Endothelial cell of umbilical vein (primary cell): ENCODE data around the gene PRDM16. TPM values are rescaled to one million over a fixed set of nuclear protein-coding genes. Genes with fewer than 3 reads are reported as not detected.

Source experiments
- BruUV-seq: library from RNA; stranded (reverse); fragments of 400-500 nt; replicated peaks from 2 replicates; lab custom pipeline; 2021; lab: Mats Ljungman, UMichigan
- CTCF ChIA-PET: fragments of 300-600, 350-600 bp; sonication (Branson Sonifier 250); formaldehyde crosslinking; loops from one replicate; lab custom pipeline; 2021; ENCODE audit warnings: antibody characterized with exemption, inconsistent platforms; lab: Charles Lee
- POLR2A ChIA-PET: fragments of 300-600, 350-600 bp; sonication (Branson Sonifier 250); formaldehyde crosslinking; loops from one replicate; lab custom pipeline; 2021; ENCODE audit warnings: antibody characterized with exemption, inconsistent platforms; lab: Charles Lee
- DNase-seq: peaks from one replicate; pipeline ENCODE4 v3.0.0-alpha.2; 2011; ENCODE audit warnings: low read depth, low spot score
- FAIRE-seq: peaks from 2 replicates; lab custom pipeline; 2011; peaks lifted over from hg19 to GRCh38; lab: Jason Lieb, UNC
- H2AFZ ChIP-seq: 2 replicates; pipeline ENCODE4 v1.6.0; 2012; ENCODE audit warnings: low read depth, low read length, control low read depth, inconsistent platforms
- H3K27ac ChIP-seq: 2 replicates; pipeline ENCODE4 v1.5.1; 2011; ENCODE audit warnings: low read depth, mild to moderate bottlenecking, control low read depth, low read length, moderate library complexity; ENCODE audit not compliant: insufficient read depth
- H3K27me3 ChIP-seq, 2 experiments: 2 replicates each; pipeline versions ENCODE4 v1.6.0 to v1.6.1; 2011; ENCODE audit warnings: low read length in 2 of 2, mixed read lengths in 1 of 2; ENCODE audit not compliant: control insufficient read depth in 2 of 2, insufficient read depth in 2 of 2
- H3K36me3 ChIP-seq, 2 experiments: 2 replicates in 1 of 2; 3 replicates in 1 of 2; pipeline ENCODE4 v1.5.1; 2011; ENCODE audit warnings: low read length in 2 of 2, mild to moderate bottlenecking in 1 of 2, moderate library complexity in 1 of 2; ENCODE audit not compliant: control insufficient read depth in 2 of 2, insufficient read depth in 2 of 2; ENCODE audit errors: extremely low read depth in 1 of 2
- H3K4me1 ChIP-seq: 3 replicates; pipeline ENCODE4 v1.5.1; 2011; ENCODE audit warnings: mild to moderate bottlenecking, low read length; ENCODE audit not compliant: control insufficient read depth, insufficient read depth; ENCODE audit errors: extremely low read depth
- H3K4me2 ChIP-seq: 2 replicates; pipeline ENCODE4 v1.6.1; 2011; ENCODE audit warnings: low read length, control low read depth, mixed read lengths; ENCODE audit not compliant: insufficient read depth
- H3K4me3 ChIP-seq, 3 experiments: fragments of 200-600 bp in 1 of 3; sonication (generic), shearing (Covaris generic) in 1 of 3; replicated peaks in 1 of 3; 2 replicates each; pipeline ENCODE4 v1.5.1; 2011 to 2016; ENCODE audit warnings: control low read depth in 3 of 3, low read length in 3 of 3, mild to moderate bottlenecking in 2 of 3, inconsistent platforms in 1 of 3, low read depth in 1 of 3, moderate library complexity in 1 of 3; ENCODE audit not compliant: insufficient read depth in 1 of 3
- H3K79me2 ChIP-seq: 2 replicates; pipeline ENCODE4 v1.6.0; 2012; ENCODE audit warnings: low read length, inconsistent platforms; ENCODE audit not compliant: control insufficient read depth, insufficient read depth
- H3K9ac ChIP-seq: replicated peaks from 2 replicates; pipeline ENCODE3; 2011; ENCODE audit warnings: low read length, control low read depth; ENCODE audit not compliant: insufficient read depth; ENCODE audit errors: extremely low read depth
- H3K9me1 ChIP-seq: replicated peaks from 3 replicates; pipeline ENCODE4 v1.6.0; 2011; ENCODE audit warnings: mild to moderate bottlenecking, low read length; ENCODE audit not compliant: control insufficient read depth, insufficient read depth; ENCODE audit errors: extremely low read depth
- H3K9me3 ChIP-seq: replicated peaks from 2 replicates; pipeline ENCODE4 v1.5.1; 2012; ENCODE audit warnings: low read length, inconsistent platforms; ENCODE audit not compliant: control insufficient read depth, insufficient read depth
- H4K20me1 ChIP-seq: replicated peaks from 2 replicates; pipeline ENCODE3; 2011; ENCODE audit warnings: mild to moderate bottlenecking, low read length; ENCODE audit not compliant: control insufficient read depth, insufficient read depth; ENCODE audit errors: extremely low read depth
- EZH2 ChIP-seq: IDR thresholded peaks from 2 replicates; pipeline ENCODE4 v1.6.1; 2012; ENCODE audit warnings: borderline replicate concordance, low read depth, mild to moderate bottlenecking, moderate library complexity, low read length, inconsistent platforms; ENCODE audit not compliant: severe bottlenecking
- FOS ChIP-seq: IDR thresholded peaks from 2 replicates; pipeline ENCODE4 v1.6.1; 2011; ENCODE audit warnings: mild to moderate bottlenecking, low read length, moderate library complexity, borderline replicate concordance; ENCODE audit not compliant: insufficient read depth
- GATA2 ChIP-seq: IDR thresholded peaks from 2 replicates; pipeline ENCODE4 v1.7.0; 2011; ENCODE audit warnings: low read depth, mild to moderate bottlenecking, moderate library complexity, mixed read lengths, low read length; ENCODE audit not compliant: insufficient read length, insufficient read depth
- JUN ChIP-seq: IDR thresholded peaks from 2 replicates; pipeline ENCODE4 v1.6.1; 2011; ENCODE audit warnings: borderline replicate concordance, low read depth; ENCODE audit not compliant: insufficient read length, insufficient read depth
- MYC ChIP-seq: IDR thresholded peaks from one replicate; pipeline ENCODE4 v1.6.1; 2011; ENCODE audit warnings: mild to moderate bottlenecking, low read depth, low read length
- POLR2A ChIP-seq: IDR thresholded peaks from 2 replicates; pipeline ENCODE4 v1.6.1; 2012; ENCODE audit warnings: low read depth, mild to moderate bottlenecking, control low read depth, low read length
- POLR2AphosphoS5 ChIP-seq: IDR thresholded peaks from 2 replicates; pipeline ENCODE4 v1.6.1; 2012; ENCODE audit warnings: low read depth, mild to moderate bottlenecking, control low read depth, low read length, moderate library complexity; ENCODE audit not compliant: insufficient read depth
- dilution Hi-C: fragments of 300-500 bp; cut with MboI; formaldehyde crosslinking; loops from one replicate; pipeline ENCODE4 v1.15.0; 2019; ENCODE audit warnings: low sequenced_read_pairs; ENCODE audit not compliant: extremely low pct_ligation_motif_present
- intact Hi-C: fragments of 100-400 bp; cut with micrococcal nuclease; formaldehyde crosslinking; loops from one replicate; pipeline ENCODE4 v1.10.0; 2022
- polyA plus RNA-seq, 4 experiments: library from polyadenylated mRNA; depleted of rRNA in 3 of 4; stranded (reverse) in 3 of 4; unstranded in 1 of 4; fragments of >200 nt; gene quantifications; 2 replicates each; pipeline versions ENCODE4 v1.2.1 to v1.2.3, GENCODE V29; 2011 to 2012; ENCODE audit warnings: missing spikeins in 1 of 4
- total RNA-seq: library from RNA; stranded (reverse); gene quantifications from 2 replicates; pipeline ENCODE4 v1.2.3, GENCODE V29; 2021
- TF ChIP-seq, protein P1 (sequence below): IDR thresholded peaks from 2 replicates; pipeline ENCODE4 v1.6.1; 2011; ENCODE audit not compliant: insufficient read depth, insufficient read length
- TF ChIP-seq, protein P2 (sequence below), 2 donors: IDR thresholded peaks; 1 replicate in 1 of 2; 2 replicates in 1 of 2; pipeline ENCODE4 v1.5.1; 2011; ENCODE audit warnings: low read length in 2 of 2, mild to moderate bottlenecking in 2 of 2, moderate library complexity in 2 of 2, control low read depth in 1 of 2, inconsistent platforms in 1 of 2, low read depth in 1 of 2; ENCODE audit not compliant: insufficient read depth in 1 of 2; ENCODE audit errors: extremely low read depth in 1 of 2

The PRDM16 gene
- total and polyA plus RNA-seq, 2 donors (not counting 3 experiments of a cell fraction or from before 2014, with no cell fraction given) = not detected

DNA sequence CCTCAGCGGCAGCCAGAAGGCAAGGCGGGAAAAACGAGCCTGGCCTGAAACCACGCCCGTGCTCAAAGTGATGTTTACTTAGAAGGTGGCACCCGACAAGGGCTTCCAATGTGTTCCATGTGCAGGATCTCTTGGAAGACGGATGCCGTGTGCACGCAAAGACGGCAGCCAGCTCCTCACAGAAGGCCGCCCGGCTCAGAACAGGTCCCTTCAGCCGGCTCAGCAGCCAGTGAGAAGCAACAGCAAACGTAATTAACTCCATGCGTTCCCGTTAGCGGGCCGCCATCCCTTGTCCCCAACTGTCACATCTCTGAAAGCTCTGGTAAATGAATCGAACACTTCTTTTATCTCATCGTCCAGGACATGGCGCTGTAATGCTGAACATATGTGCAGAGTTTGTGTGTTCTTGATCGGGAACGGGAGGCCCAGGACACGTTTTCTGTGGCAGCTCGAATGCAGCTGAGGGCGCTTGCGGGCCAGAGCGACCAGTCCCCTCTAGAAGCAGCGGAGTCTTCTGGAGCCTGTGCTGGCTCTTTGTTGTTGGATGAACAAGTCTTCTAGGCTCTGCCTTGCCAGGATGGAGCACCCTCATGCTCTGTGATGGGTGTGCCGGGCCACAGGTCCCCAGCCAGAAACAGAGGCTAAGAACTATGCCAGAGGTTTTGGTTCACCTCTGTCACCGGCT is 290.9 kb downstream of the PRDM16 start:
- CTCF ChIA-PET = no interaction called here
- no peak for DNase-seq
- Histone ChIP-seq H3K9ac (no peak overlapping the region), H2AFZ (no peak overlapping the region), H3K79me2 (no peaks in the 10 kb centered on the region), H3K9me1 (no peaks in the 10 kb centered on the region), H3K27ac (no peak overlapping the region), H3K4me2 (no peak overlapping the region), H3K4me1 (no peaks in the 10 kb centered on the region), H3K36me3 (no peaks in the 10 kb centered on the region), H3K27me3 (no peaks in the 10 kb centered on the region), H3K9me3 (no peaks in the 10 kb centered on the region), H3K4me3 (no peak overlapping the region), H4K20me1 (no peaks in the 10 kb centered on the region)
- intact Hi-C loops = no loop called here
- POLR2A ChIA-PET = no interaction called here
- dilution Hi-C loops = no loop called here
- BruUV-seq = no TSS peak
- FAIRE-seq = no peak
- TF ChIP-seq EZH2 = no peak
- TF ChIP-seq, protein P1, sequence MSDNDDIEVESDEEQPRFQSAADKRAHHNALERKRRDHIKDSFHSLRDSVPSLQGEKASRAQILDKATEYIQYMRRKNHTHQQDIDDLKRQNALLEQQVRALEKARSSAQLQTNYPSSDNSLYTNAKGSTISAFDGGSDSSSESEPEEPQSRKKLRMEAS = no peak
- TF ChIP-seq GATA2 = no peak
- TF ChIP-seq FOS = no peak
- TF ChIP-seq POLR2A = no peak
- TF ChIP-seq, protein P2, sequence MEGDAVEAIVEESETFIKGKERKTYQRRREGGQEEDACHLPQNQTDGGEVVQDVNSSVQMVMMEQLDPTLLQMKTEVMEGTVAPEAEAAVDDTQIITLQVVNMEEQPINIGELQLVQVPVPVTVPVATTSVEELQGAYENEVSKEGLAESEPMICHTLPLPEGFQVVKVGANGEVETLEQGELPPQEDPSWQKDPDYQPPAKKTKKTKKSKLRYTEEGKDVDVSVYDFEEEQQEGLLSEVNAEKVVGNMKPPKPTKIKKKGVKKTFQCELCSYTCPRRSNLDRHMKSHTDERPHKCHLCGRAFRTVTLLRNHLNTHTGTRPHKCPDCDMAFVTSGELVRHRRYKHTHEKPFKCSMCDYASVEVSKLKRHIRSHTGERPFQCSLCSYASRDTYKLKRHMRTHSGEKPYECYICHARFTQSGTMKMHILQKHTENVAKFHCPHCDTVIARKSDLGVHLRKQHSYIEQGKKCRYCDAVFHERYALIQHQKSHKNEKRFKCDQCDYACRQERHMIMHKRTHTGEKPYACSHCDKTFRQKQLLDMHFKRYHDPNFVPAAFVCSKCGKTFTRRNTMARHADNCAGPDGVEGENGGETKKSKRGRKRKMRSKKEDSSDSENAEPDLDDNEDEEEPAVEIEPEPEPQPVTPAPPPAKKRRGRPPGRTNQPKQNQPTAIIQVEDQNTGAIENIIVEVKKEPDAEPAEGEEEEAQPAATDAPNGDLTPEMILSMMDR (IDR thresholded peaks at IDR 0.05; ENCODE audit: extremely low read depth in 1 of 2, insufficient read depth in 1 of 2, low read depth in 1 of 2, low read length in 2 of 2) = no peak
- TF ChIP-seq JUN = no peak
- TF ChIP-seq POLR2AphosphoS5 = no peak
- TF ChIP-seq MYC = no peak
